GM21367 (cell line): Measurements from ENCODE around the gene CLEC10A.
"Not testable (repeated sequence)": the region's sequence is repeated elsewhere in the genome, so short reads cannot be mapped to it uniquely, and the experiment has no call there.

Source experiments
- ATAC-seq: cut with Tn5 transposase; IDR thresholded peaks from one replicate; pipeline ENCODE4 v1.9.1; 2021; ENCODE audit not compliant: unreplicated experiment

The CLEC10A gene

GRCh38 chr17:7077911-7078546 lies 2.0 kb downstream of the CLEC10A start:
- ATAC-seq, result no peak

DNA sequence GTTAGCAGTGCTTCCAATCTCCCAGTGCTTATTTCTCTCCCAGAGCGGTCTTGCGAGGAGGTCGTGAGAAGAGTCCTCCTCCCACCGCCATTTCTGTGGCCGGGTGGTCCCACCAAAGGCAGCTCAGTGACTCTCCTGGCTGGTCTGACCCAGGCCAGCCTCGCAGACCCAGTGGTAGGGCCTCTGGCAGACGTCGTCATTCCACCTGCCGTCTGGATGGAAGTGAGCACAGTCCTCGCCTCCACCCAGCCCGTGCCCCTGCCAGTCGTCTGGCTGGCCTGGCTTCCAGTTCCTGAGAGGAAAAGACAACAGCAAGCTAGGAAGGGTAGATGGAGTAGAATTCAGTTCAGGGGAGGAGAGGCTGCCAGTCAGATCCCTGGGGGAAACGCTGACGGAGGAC lies 5.1 kb downstream of the CLEC10A start:
- no peak for ATAC-seq

GRCh38 chr17:7072406-7072805 lies 7.6 kb downstream of the CLEC10A start:
- ATAC-seq, result no peak

- no peak for ATAC-seq
Observed at GRCh38 chr17:7070712-7071111, 9.3 kb downstream of the CLEC10A start.

DNA sequence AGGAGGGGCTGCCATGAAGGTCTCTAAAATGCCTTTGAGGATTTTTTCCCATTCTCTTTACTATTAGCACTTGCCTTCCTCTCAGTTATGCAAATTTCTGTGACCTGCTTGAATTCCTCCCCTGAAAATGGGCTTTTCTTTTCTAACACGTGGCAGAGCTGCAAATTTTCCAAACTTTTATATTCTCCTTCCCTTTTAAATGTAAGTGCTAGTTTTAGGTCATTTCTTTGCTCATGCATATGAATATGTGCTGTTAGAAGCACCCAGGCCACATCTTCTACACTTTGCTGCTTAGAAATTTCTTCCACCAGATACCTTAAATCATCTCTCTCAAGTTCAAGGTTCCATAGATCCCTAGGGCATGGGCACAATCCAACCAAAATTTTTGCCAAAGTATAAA lies 11.8 kb downstream of the CLEC10A start:
- no peak for ATAC-seq

DNA sequence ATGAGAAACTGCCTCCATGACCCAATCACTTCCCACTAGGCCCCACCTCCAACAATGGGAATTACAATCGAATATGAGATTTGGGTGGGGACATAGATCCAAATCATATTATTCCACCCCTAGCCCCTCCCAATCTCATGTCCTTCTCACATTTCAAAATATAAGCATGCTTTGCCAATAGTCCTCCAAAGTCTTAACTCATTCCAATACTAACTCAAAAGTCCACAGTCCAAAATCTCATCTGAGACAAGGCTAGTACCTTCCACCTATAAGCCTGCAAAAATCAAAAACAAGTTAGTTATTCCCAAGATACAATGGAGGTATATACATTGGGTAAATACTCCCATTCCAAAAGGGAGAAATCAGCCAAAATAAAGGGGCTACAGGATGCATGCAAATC lies 12.9 kb downstream of the CLEC10A start:
- no peak for ATAC-seq

GRCh38 chr17:7064261-7064660 lies 15.8 kb downstream of the CLEC10A start:
- no peak for ATAC-seq

GRCh38 chr17:7063518-7064094 lies 16.4 kb downstream of the CLEC10A start:
- ATAC-seq, result no peak

- no peak for ATAC-seq
Observed at GRCh38 chr17:7060165-7060891, 19.7 kb downstream of the CLEC10A start.

DNA sequence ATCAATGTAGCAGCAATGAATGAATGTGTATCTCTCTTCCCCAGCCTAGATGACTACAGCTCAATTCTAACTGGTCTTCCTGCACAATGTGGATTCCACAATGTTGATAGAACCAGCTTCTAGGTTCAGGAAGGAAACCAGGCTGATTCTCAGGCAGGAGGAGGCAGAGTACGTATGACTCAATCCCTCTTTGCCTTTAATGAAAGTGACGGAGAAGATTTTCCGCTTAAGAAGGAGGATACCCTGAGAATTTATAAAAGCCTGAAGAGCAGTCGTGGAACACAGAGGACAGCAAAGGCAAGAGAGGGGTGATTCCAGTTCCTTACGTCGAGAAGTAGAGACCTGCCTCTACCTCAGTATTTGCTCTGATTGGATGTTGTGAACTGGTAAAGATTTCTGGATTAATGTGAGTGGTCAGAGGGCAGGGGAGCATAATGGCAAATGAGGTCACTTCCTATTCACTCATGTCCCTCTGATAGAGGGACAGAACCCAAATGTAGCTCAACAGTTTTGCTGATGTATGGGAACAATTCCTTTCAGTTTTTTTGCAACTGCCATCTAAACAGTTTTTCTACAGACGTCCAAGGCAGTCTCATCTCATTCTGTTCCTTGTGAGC lies 21.1 kb downstream of the CLEC10A start:
- ATAC-seq, result no peak

- no peak for ATAC-seq
Observed at GRCh38 chr17:7056386-7056785, 23.7 kb downstream of the CLEC10A start.

DNA sequence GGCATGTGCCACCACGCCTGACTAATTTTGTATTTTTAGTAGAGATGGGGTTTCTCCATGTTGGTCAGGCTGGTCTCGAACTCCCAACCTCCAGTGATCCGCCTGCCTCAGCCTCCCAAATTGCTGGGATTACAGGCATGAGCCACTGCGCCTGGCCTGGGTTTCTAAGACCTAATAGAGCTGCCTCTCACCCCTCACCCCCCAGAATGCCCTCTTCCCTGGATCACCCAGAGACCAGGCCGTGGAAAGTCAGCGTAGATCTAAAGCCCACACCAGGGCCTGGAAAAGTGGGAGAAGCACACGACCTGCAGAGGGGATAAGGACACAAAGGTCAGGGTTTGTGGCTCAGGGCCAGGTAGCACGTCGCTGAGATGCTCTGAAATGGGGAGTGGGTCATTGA lies 29.5 kb downstream of the CLEC10A start:
- ATAC-seq, result not testable (repeated sequence)

GRCh38 chr17:7048968-7049367 lies 31.1 kb downstream of the CLEC10A start:
- ATAC-seq, result no peak

DNA sequence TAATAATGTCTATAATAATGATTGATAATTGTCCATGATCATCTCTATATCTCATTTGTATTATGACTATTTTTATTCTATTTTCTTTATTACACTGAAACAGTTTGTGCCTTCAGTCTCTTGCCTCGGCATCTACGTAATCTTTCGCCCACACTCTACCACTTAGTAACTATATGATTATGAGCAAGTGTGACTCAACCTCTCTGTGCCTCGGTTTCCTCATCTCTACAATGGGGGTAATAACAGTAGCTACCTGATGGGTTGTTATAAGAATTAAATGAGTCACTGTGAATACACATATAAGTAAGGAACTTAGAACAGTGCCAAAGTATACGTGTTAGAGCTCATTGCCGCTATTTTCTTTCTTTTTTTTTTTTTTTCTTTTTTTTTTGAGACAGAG lies 32.5 kb downstream of the CLEC10A start:
- no peak for ATAC-seq

GRCh38 chr17:7046725-7047397 lies 33.2 kb downstream of the CLEC10A start:
- ATAC-seq, result not testable (repeated sequence)

- ATAC-seq, result no peak
Observed at GRCh38 chr17:7046127-7046724, 33.8 kb downstream of the CLEC10A start.

DNA sequence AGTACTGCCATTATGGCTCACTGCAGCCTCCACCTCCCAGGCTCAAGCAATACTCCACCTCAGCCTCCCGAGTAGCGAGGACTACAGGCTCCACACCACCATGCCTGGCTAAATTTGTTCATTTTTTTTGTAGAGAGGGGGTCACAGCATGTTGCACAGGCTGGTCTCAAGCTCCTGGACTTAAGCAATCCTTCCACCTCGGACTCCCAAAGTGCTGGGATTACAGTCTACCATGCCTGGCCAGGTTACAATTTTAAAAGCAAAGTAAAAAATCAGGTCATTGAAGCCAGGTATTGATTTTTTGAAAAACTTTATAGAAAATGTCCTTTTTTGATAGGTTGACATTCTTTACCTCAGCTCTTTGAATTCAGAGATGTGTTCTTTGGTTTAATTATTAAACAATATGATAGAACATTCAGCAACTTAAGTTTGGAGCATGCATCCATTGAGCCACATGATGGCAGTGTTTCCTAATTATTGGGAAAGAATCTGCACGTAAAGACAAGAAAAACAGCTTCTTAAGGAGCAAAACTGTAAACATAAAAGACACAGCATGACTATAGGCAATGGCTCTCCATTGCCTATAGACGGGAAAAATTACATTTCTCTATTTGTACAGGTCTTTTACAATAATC lies 34.4 kb downstream of the CLEC10A start:
- ATAC-seq, result no peak

- ATAC-seq, result no peak
Observed at GRCh38 chr17:7043497-7044198, 36.4 kb downstream of the CLEC10A start, which contains the start of gene SLC16A11. TSS of gene SLC16A11 (minus strand) at chr17:7044092. CDS start at chr17:7043513, 579 bp downstream.

DNA sequence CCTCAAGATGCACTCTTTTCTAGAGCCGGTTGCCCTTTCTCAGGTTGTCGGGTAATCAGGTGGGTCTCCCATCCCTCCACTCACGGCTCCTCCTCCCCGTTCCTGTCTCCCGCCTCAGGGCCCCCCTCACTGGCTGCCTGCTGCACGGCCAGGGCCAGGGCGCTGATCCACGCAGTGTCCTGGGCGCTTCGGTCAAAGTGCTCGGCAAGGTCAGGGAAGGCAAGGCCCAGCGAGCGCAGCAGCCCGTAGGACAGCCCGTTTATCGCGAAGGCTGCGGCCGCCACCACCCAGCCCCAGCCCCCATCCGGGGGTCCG lies 36.9 kb downstream of the CLEC10A start:
- ATAC-seq, result no peak
